Measurements from ENCODE around the gene AP4M1.

GRCh38 chr7:100119970-100120732, 18.7 kb downstream of the AP4M1 start:
- TF ChIP-seq YY1 (IDR thresholded peaks at IDR 0.05; ENCODE audit: low read depth, low read length) (peak; percentile 37; the same call in 1 of the 2 replicates), USF1 (IDR thresholded peaks at IDR 0.05; ENCODE audit: borderline replicate concordance, extremely low read length, insufficient read depth, low read depth, low read length) (no peak), TAF1 (IDR thresholded peaks at IDR 0.05; ENCODE audit: borderline replicate concordance, low read depth, low read length) (no peak)
